Stomach (tissue), 4 donors: ENCODE measurements around the gene MCC.

Source experiments
- EP300 ChIP-seq: sonication (generic); formaldehyde crosslinking; IDR thresholded peaks from one replicate; pipeline ENCODE4 v1.6.1; 2017; ENCODE audit warnings: antibody characterized with exemption
- POLR2A ChIP-seq, 4 donors: fragments of 450-650 bp; IDR thresholded peaks; one replicate each; pipeline ENCODE4 v1.6.1; 2016; ENCODE audit warnings: antibody characterized with exemption in 4 of 4, control low read depth in 2 of 4, mild to moderate bottlenecking in 1 of 4, moderate library complexity in 1 of 4
- POLR2AphosphoS5 ChIP-seq, 3 donors: sonication (generic); formaldehyde crosslinking; IDR thresholded peaks; one replicate each; pipeline ENCODE4 v1.6.1; 2016; ENCODE audit warnings: antibody characterized with exemption in 3 of 3
- TF ChIP-seq, protein P1 (sequence below), 7 experiments: fragments of 450-650 bp in 4 of 7; fragments of 200-600 bp in 3 of 7; sonication (generic) in 3 of 7; IDR thresholded peaks; one replicate each; pipeline ENCODE4 v1.5.1; 2016 to 2019; ENCODE audit warnings: antibody characterized with exemption in 7 of 7, control low read depth in 2 of 7, mild to moderate bottlenecking in 1 of 7

DNA sequence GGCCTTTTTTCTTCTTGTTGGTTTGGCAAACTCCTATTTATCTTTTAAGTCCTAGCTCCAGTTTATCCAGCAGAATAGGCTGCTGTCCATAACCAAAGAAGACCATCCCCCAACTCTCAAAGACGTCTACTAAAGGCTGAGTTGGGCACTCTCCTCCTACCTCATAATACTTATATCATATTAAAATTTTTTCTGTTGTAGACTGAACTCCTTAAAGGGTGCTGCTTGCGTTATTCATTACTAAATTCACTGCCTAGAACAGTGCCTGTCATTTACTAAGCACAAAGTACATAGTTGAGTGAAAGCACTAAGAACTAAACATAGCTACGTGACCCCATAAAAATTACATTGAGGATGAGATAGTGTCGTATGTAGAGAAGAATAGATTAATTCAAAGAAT is 490.0 kb downstream of the MCC start:
- TF ChIP-seq POLR2A (IDR thresholded peaks at IDR 0.05) (no peak), POLR2AphosphoS5 (IDR thresholded peaks at IDR 0.05) (no peak), EP300 (no peak)
- TF ChIP-seq, protein P1, sequence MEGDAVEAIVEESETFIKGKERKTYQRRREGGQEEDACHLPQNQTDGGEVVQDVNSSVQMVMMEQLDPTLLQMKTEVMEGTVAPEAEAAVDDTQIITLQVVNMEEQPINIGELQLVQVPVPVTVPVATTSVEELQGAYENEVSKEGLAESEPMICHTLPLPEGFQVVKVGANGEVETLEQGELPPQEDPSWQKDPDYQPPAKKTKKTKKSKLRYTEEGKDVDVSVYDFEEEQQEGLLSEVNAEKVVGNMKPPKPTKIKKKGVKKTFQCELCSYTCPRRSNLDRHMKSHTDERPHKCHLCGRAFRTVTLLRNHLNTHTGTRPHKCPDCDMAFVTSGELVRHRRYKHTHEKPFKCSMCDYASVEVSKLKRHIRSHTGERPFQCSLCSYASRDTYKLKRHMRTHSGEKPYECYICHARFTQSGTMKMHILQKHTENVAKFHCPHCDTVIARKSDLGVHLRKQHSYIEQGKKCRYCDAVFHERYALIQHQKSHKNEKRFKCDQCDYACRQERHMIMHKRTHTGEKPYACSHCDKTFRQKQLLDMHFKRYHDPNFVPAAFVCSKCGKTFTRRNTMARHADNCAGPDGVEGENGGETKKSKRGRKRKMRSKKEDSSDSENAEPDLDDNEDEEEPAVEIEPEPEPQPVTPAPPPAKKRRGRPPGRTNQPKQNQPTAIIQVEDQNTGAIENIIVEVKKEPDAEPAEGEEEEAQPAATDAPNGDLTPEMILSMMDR (IDR thresholded peaks at IDR 0.05): no peak
